Hematopoietic multipotent progenitor cell treated with erythropoietin and hydrocortisone succinate and interleukin-3 and kit ligand, for 4 days (in vitro differentiated cells): Measurements from ENCODE around the gene SLC27A5.
A peak's percentile ranks its signal among the peaks of the same experiment; 100 is the strongest.
"Not testable (repeated sequence)": the region's sequence is repeated elsewhere in the genome, so short reads cannot be mapped to it uniquely, and the experiment has no call there.

Experiments used
- DNase-seq: peaks from one replicate; pipeline ENCODE4 v3.0.0-alpha.2; 2015

Gene SLC27A5

GRCh38 chr19:58492265-58492664 is 19.5 kb downstream of the SLC27A5 start:
- DNase-seq, result no peak

- no peak for DNase-seq
Measured at GRCh38 chr19:58491393-58491792, 20.4 kb downstream of the SLC27A5 start.

- DNase-seq, result peak; percentile 49
Measured at GRCh38 chr19:58484349-58484748, 27.4 kb downstream of the SLC27A5 start.

- DNase-seq, result no peak
Measured at GRCh38 chr19:58483776-58484175, 28.0 kb downstream of the SLC27A5 start.

- no peak for DNase-seq
Measured at GRCh38 chr19:58482372-58482771, 29.4 kb downstream of the SLC27A5 start.

GRCh38 chr19:58480831-58481230 is 31.0 kb downstream of the SLC27A5 start:
- DNase-seq, result no peak

- no peak for DNase-seq
Measured at GRCh38 chr19:58480481-58480830, 31.3 kb downstream of the SLC27A5 start.

- no peak for DNase-seq
Measured at GRCh38 chr19:58479736-58480480, 31.9 kb downstream of the SLC27A5 start.

GRCh38 chr19:58479303-58479702 is 32.5 kb downstream of the SLC27A5 start:
- no peak for DNase-seq

- no peak for DNase-seq
Measured at GRCh38 chr19:58477871-58478270, 33.9 kb downstream of the SLC27A5 start.

GRCh38 chr19:58477130-58477529 is 34.7 kb downstream of the SLC27A5 start:
- no peak for DNase-seq

- DNase-seq, result peak; percentile 35
Measured at GRCh38 chr19:58476498-58477015, 35.2 kb downstream of the SLC27A5 start.

- peak; percentile 99 for DNase-seq
Measured at GRCh38 chr19:58475714-58476497, 35.9 kb downstream of the SLC27A5 start, which contains the start of gene ZNF446. TSS of gene ZNF446 (plus strand) at chr19:58476352. CDS start at chr19:58477219, 867 bp downstream.

GRCh38 chr19:58474997-58475713 is 36.6 kb downstream of the SLC27A5 start:
- DNase-seq, result no peak

GRCh38 chr19:58474291-58474996 is 37.3 kb downstream of the SLC27A5 start:
- no peak for DNase-seq

GRCh38 chr19:58473775-58474174 is 38.0 kb downstream of the SLC27A5 start:
- DNase-seq, result no peak

GRCh38 chr19:58471736-58472135 is 40.1 kb downstream of the SLC27A5 start:
- no peak for DNase-seq

GRCh38 chr19:58470837-58471543 is 40.8 kb downstream of the SLC27A5 start:
- not testable (repeated sequence) for DNase-seq

GRCh38 chr19:58469241-58470013 is 42.4 kb downstream of the SLC27A5 start:
- no peak for DNase-seq

GRCh38 chr19:58468216-58468839 is 43.5 kb downstream of the SLC27A5 start:
- DNase-seq, result no peak
